Bronchial epithelial cell (primary cell): ENCODE measurements around the gene CACNB2. TPM values are rescaled to one million over a fixed set of nuclear protein-coding genes. Genes with fewer than 3 reads are reported as not detected.
A peak's percentile ranks its signal among the peaks of the same experiment; 100 is the strongest.

Source experiments
- DNase-seq: peaks from one replicate; pipeline ENCODE4 v3.0.0-alpha.2; 2010; ENCODE audit warnings: low read depth
- FAIRE-seq: peaks from 2 replicates; lab custom pipeline; 2011; peaks lifted over from hg19 to GRCh38; lab: Jason Lieb, UNC
- H3K27me3 ChIP-seq: 2 replicates; pipeline ENCODE4 v1.5.1; 2011; ENCODE audit warnings: low read length; ENCODE audit not compliant: control insufficient read depth, insufficient read depth
- H3K36me3 ChIP-seq: 2 replicates; pipeline ENCODE4 v1.5.1; 2011; ENCODE audit warnings: low read length; ENCODE audit not compliant: control insufficient read depth, insufficient read depth
- H3K4me3 ChIP-seq: 2 replicates; pipeline ENCODE4 v1.5.1; 2011; ENCODE audit warnings: mild to moderate bottlenecking, low read depth, low read length, control low read depth
- total RNA-seq: library from RNA; depleted of rRNA; stranded (reverse); fragments of >200 nt; gene quantifications from 2 replicates; pipeline ENCODE4 v1.2.1, GENCODE V29; 2014
- TF ChIP-seq, protein P1 (sequence below): IDR thresholded peaks from 2 replicates; pipeline ENCODE4 v1.5.1; 2011; ENCODE audit warnings: mild to moderate bottlenecking, moderate library complexity, low read length, control low read depth, inconsistent platforms; ENCODE audit not compliant: insufficient read depth, severe bottlenecking

Gene CACNB2
- total RNA-seq, 1 donor from 2014 or later = not detected

DNA sequence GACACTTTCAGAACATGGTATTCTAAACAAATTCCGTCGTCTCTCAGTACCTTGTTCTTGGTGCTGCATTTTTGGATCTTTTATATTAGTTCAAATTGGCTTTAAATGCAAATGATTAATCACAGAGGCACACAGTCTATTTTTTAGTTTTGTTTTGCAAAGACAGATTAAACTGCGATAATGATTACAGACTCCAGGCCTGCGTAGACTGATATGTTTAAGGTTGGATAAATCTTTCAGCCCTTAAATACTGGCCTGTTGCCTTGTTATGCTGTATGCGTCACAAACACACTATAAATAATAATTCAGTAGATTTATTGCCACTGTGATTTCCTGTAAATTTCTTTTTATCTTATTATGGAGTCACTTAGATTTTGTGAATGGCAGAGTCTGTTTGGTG is 19.3 kb downstream of the CACNB2 start:
- no peaks in the 10 kb centered on the region for H3K27me3 ChIP-seq
- H3K36me3 ChIP-seq = no peaks in the 10 kb centered on the region
- H3K4me3 ChIP-seq = no peak overlapping the region
- FAIRE-seq (no peak), DNase-seq (no peak)
- TF ChIP-seq, protein P1, sequence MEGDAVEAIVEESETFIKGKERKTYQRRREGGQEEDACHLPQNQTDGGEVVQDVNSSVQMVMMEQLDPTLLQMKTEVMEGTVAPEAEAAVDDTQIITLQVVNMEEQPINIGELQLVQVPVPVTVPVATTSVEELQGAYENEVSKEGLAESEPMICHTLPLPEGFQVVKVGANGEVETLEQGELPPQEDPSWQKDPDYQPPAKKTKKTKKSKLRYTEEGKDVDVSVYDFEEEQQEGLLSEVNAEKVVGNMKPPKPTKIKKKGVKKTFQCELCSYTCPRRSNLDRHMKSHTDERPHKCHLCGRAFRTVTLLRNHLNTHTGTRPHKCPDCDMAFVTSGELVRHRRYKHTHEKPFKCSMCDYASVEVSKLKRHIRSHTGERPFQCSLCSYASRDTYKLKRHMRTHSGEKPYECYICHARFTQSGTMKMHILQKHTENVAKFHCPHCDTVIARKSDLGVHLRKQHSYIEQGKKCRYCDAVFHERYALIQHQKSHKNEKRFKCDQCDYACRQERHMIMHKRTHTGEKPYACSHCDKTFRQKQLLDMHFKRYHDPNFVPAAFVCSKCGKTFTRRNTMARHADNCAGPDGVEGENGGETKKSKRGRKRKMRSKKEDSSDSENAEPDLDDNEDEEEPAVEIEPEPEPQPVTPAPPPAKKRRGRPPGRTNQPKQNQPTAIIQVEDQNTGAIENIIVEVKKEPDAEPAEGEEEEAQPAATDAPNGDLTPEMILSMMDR = no peak

DNA sequence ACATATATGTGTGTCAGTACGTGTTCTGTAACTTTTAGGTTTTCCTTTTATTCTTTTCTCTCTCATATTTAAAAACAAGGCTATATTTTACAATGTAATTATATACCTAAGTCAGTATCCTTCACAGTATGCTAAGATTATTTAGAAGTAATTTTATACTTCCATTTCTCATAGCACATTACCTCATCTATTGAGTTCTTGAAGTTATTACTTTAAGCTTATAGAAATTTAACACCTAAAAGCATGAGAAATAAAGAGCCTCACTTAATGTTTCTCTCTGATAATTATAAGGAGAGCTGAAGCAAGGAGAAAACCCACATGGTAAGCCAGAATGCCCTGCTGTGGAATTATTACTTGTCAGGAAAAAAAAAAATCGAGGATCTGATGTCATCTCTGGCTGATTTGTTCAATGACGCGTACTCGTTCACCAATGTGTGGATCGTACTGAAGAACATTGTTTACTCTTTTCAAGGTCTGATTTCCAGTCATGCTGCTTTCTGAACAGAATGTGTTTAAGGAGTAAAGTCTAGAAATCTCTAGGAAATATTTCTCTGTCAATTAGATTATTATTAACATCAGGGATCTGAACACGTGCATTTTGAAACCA is 21.9 kb downstream of the CACNB2 start:
- FAIRE-seq (no peak), DNase-seq (no peak)
- Histone ChIP-seq H3K36me3 (no peaks in the 10 kb centered on the region), H3K4me3 (no peak overlapping the region), H3K27me3 (no peaks in the 10 kb centered on the region)
- TF ChIP-seq, protein P1 = no peak

DNA sequence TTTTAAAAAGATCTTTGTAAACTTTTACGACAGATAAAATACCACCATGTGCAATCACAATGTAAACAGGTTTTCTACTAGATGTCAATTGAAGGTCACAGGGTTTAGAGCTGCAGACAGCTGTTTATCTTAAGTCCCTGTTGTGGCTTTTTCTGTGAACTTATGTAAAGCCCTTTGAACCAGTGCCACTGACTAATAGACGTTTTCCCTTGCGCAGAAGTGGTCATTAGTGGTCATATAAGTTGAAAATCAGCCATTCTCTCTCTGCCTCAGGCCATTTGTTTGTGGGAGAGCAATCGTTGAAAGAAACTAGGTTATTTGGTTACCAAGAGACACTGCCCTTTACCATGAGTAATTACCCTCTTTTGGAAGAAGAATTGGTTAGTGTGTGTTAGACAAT is 23.9 kb downstream of the CACNB2 start:
- H3K27me3 ChIP-seq = no peaks in the 10 kb centered on the region
- no peak for FAIRE-seq
- no peak overlapping the region for H3K4me3 ChIP-seq
- no peaks in the 10 kb centered on the region for H3K36me3 ChIP-seq
- no peak for DNase-seq
- TF ChIP-seq, protein P1 = no peak

DNA sequence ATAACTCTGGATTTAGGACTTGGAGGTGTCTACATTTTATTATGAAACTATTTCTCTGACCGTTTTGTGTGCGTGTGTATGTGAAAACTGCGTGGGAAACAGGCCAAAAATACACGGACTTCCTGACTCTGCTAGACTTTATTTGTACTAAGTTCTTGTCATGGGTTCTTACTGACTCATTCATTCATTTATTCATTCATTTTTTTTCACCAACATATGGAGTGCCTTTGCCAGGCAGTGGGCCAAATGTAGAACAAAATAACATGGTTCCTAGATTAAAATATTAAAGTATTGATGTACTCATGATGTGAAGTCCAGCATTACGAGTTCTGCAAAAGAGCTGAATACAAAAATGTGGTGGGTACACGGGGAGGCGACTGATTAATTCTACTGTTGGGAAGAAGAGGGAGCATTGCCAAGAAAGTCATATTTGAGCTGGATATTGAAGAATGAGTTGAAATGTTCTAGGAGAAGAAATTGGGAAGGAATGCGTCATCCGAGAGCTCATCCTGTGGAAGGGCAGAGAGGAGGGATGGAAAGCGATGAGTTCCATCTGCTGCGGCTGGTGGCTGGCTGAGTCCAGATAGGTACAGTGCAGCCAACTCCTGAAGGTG is 24.6 kb downstream of the CACNB2 start:
- peak; percentile 40 for FAIRE-seq
- H3K27me3 ChIP-seq = no peaks in the 10 kb centered on the region
- TF ChIP-seq, protein P1 = no peak
- DNase-seq = no peak
- H3K4me3 ChIP-seq = no peak overlapping the region
- no peaks in the 10 kb centered on the region for H3K36me3 ChIP-seq

DNA sequence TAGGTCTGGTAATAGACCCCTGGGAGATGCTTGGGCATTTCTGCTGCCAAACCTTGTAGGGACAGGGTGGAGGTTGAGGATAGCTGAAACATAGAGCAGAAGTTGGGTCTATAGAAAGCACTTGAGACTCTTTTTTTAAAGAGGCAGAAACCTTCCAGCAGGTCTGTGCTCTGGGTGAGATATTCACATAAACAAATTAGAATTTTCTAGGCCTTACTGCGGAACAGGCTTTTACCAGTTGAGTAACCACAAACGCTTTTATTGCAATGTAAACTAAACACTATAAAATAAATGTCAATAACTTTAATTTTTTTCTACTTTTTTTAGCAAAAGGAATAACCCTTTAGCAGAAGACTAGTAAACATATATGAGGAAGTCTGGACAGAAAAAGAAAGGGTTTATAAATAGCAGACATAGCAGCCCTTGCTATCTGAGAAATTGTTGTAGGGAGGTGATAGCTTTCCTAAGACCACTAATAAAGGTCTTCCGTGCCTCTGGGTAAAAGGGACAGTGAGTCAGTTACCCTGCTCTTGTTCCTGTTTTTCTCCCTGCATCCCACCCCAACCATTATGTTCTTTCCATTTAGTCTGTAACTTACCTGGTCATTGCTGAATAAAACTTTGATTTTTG is 38.7 kb downstream of the CACNB2 start:
- TF ChIP-seq, protein P1 = no peak
- Histone ChIP-seq H3K27me3 (no peaks in the 10 kb centered on the region), H3K4me3 (no peak overlapping the region), H3K36me3 (no peaks in the 10 kb centered on the region)
- FAIRE-seq = no peak
- DNase-seq = no peak
